Brain pericyte (primary cell): ENCODE measurements around the gene ZFP62.

Experiments
- DNase-seq: peaks from one replicate; pipeline ENCODE4 v3.0.0-alpha.2; 2012; ENCODE audit warnings: low read depth, low spot score

The ZFP62 gene

GRCh38 chr5:180868960-180869359, 7.9 kb upstream of the ZFP62 start:
- peak; percentile 31 for DNase-seq

- no peak for DNase-seq
These were observed 5.9 kb upstream of the ZFP62 start for GRCh38 chr5:180866985-180867384.

DNA sequence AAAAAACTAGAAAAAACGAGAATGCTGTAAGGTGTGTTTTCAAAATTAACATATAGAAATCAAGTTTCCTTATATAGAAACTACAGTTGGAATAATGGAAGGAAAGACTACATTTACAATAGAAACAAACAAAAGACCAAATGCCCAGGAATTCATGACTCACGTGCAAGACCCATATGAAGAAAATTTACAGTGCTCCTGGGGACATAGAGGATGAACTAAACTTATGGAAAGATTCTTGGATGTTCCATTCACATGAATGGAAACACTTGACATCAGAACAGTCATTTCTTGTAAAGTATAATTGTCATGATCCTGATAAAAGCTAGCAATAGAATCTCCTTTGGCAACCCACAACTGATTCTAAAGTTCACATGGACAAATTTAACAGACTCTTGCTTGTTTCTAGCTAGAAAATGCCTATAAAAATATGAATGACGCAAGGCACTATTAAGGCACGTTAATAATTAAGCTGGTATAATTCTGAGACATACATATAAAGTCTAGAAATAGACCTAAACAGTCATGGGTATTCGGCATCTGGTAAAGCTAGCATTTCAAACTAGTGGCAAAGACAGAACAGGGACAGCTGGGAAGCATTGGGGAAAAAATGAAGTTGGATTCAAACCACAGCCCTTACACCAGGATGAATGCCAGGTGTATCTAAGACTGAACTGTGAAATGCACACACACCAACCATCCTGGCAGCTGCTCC, 5.1 kb upstream of the ZFP62 start:
- DNase-seq = no peak

- DNase-seq = no peak
These were observed 1.6 kb upstream of the ZFP62 start for GRCh38 chr5:180862645-180863044.

DNA sequence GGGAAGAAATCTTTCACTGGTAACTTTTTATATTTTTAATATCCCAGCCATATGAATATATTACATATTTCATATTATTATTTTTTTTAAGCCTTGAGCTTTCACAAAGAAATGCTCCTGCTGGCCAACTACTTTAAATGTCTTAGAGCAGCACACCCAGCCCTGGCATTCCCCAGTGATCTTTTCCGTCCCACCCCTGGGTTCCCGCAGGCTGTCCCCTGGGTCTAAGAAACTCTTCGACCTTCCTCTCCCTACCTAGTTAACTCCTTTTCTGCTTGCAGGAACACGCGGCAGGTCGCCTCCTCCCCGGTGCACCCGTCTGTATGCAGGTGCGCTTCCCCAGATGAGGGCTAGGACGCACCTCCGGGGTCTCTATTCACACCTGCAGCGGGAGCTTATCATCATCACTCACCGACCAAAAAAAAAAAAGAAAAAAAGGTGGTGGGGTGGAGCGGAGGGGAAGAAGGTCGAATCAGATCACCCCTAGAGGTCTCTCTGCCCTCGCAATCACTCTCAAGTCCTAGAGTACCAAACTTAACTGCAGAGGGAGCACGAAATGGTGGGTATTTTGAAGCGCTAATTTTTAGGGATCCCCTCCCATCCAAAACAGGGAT, 696 bp downstream of the ZFP62 start:
- no peak for DNase-seq

DNA sequence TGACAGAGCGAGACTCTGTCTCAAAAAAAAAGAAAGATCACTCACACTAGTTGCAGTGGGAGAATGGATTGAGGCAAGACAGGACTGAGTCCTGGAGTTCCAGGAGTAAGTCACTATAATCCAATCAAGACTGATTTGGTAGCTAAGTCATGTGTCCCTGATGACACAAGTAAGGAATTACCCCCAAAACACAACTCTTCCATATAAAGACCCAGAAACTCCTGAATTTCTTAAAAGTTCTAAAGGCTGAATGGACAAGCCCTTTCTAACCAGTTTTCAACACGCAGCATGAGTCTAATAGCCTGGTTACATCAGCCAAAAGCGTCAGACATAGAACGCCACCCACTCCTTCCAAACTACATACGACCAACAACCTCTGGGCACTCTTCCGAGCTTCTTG, 2.5 kb downstream of the ZFP62 start:
- DNase-seq = no peak

DNA sequence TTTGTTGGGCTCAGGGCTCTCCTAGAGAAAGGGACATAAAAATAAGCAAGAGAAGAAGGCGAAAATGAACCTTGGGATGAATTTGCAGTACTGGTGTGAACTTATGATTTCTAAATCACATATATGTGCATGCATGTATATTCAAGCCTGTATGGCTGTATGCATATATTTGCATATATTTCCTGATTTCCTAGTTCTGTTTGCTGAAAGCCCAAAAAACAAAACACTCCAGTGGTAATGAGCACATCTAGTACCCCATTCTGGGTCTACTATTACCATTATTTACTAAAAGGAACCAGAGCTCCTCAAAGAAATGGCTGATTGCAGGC, 7.3 kb downstream of the ZFP62 start:
- no peak for DNase-seq

- no peak for DNase-seq
These were observed 7.8 kb downstream of the ZFP62 start for GRCh38 chr5:180853121-180853847.

GRCh38 chr5:180852495-180852894, 8.6 kb downstream of the ZFP62 start:
- DNase-seq = no peak

- no peak for DNase-seq
These were observed 10.5 kb downstream of the ZFP62 start for GRCh38 chr5:180850434-180851078.

DNA sequence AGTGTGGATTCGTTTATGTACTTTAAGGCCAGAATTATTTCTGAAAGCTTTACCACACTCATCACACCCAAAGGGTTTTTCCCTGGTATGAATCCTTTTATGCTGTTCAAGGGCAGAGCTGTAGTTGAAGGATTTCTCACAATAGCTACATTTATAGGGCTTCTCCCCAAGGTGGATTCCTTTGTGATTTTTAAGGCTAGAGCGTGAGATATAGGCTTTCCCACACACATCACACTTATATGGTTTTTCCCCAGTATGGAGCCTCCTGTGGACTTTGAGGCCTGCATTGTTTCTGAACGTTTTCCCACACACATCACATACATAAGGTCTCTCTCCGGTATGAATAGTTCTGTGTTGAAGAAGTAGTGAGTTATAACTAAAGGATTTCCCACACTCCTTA, 11.2 kb downstream of the ZFP62 start:
- DNase-seq = no peak

GRCh38 chr5:180848878-180849277, 12.2 kb downstream of the ZFP62 start:
- DNase-seq = no peak

GRCh38 chr5:180848265-180848664, 12.8 kb downstream of the ZFP62 start:
- DNase-seq = no peak

DNA sequence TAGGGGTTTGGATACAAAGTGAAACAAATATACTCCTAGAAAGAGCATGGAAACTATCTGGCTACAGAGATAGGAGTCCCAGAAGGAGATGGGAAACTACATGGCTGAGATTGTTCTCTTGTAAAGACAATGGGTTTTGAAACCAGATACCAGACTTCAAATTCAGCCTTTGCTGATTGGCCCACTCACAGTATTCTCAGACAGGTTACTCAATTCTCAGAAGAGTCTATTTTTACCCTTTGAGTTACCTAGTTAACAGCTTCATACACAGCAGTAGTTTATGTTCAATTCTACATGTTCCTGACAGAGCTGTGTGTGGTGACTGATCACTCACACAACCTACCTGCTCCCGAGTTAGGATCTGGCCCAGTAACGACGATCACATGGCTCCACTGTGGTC, 14.1 kb downstream of the ZFP62 start:
- no peak for DNase-seq

DNA sequence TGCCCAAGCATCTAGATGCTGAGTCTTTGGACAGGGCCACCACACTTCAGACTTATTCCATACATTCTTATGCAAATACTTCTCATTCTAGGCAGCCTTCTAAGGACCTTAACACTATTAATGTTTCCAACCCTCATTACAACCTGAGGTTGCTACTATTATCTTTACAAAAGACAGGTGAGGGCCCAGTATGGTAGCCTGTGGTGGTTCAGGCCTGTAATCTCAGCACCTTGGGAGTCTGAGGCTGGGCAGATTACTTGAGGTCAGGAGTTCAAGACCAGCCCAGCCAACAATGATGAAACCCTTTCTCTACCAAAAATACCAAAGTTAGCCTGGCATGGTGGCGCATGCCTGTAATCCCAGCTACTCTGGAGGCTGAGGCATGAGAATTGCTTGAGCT, 16.2 kb downstream of the ZFP62 start:
- DNase-seq = no peak

DNA sequence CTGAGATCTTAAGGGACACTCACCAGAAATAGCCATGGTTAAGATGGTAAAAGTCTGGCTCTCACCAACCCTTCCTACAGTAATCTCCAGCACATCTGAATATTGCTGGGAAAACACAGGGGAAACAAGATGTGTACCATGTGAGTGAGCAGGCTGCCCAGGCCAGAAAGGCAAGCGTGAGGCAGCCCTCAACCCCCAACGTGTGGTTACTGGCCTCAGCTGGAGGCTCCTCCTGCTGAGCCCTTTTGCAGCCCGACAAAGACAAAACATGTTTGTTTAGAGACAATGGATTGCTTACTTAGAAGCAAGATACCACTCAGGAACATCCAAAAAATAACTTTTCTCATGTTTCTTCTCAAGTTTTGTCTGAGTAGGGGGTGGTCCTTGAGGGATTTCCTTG, 16.6 kb downstream of the ZFP62 start:
- peak; percentile 68 for DNase-seq

GRCh38 chr5:180839935-180840334, 21.1 kb downstream of the ZFP62 start:
- DNase-seq = no peak

DNA sequence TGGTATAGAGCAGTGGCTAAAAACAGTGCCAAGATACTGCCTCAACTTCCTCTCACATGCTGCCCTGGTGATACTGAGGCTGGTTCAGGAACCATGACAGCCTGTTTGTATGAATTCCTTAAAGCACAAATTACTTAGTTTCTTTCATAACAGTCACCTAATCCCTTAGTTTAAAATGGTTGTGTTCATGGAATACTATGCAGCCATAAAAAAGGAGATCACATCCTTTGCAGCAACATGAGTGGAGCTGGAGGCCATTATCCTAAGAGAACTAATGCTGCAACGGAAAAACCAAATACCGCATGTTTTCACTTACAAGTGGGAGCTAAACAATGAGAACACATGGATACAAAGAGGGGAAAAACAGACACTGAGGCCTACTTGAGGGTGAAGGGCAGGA, 21.8 kb downstream of the ZFP62 start:
- DNase-seq = no peak

DNA sequence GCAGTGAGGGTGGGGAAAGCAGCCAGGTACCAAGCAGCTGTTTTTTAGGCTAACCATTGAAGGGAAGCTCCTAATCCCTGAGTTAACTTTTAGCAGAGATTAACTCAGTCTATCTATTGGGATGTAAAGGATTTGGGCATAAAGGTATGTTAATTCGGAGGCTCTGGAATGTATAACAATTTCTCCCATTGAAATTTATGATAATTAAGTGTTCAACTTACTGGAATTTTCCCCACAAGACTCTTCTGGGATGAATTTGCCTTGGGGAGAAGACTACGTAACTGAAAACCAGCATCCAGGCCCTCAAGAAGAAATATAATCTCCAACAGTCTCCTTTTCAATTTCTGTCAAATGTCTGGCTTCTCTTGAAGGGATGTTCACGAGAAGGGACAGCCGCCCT, 23.6 kb downstream of the ZFP62 start:
- no peak for DNase-seq

GRCh38 chr5:180832638-180833068, 28.4 kb downstream of the ZFP62 start:
- DNase-seq = no peak

DNA sequence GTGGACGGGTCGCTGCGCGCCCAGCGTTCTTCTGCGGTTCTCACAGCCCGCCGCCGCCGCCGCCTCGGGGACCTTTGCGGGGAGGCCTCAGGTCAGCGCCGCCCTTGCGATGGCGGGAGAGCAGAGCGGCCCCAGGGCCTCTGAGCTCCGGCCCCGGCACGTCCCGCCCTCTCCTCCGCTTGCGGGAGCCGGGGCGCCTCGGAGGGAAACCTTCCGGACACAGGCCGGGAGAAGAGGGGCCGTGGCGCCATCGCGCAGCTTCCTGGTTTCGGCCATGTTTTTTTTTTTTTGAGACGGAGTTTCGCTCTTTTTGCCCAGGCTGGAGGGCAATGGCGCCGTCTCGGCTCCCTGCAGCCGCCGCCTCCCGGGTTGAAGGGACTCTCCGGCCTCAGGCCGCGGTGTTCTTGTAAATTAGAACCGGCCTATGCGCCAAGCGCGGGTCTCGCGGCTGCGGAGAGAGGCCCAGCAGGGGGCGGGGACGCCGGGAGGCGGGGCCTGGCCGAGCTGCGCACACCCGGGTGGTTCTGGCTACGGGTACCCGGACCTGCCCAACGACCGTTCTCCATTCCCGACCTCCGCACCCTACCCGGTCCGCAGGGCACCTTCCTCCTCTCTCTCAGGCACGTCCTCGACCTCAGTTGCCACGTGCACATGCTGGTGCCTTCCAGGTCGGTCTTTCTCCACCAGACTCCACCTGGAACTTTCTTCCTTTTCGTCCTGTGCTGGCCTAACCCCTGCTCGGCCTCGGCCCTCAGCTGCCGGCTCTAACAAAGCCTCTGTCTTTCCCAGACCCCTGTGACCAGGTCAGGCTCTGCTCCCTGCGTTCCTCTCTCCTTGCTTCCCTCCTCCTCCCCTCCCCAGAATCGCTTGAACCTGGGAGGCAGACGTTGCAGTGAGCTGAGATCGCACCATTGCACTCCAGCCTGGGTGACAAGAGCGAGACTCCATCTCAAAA, 29.7 kb downstream of the ZFP62 start:
- peak; percentile 11 for DNase-seq
